ENCODE measurements around the gene IFI6. TPM values are rescaled to one million over a fixed set of nuclear protein-coding genes. Genes with fewer than 3 reads are reported as not detected.
"Not testable (repeated sequence)": the region's sequence is repeated elsewhere in the genome, so short reads cannot be mapped to it uniquely, and the experiment has no call there.

The IFI6 gene
- total RNA-seq, 4 donors from 2014 or later: 120 to 174 (median 150) TPM

DNA sequence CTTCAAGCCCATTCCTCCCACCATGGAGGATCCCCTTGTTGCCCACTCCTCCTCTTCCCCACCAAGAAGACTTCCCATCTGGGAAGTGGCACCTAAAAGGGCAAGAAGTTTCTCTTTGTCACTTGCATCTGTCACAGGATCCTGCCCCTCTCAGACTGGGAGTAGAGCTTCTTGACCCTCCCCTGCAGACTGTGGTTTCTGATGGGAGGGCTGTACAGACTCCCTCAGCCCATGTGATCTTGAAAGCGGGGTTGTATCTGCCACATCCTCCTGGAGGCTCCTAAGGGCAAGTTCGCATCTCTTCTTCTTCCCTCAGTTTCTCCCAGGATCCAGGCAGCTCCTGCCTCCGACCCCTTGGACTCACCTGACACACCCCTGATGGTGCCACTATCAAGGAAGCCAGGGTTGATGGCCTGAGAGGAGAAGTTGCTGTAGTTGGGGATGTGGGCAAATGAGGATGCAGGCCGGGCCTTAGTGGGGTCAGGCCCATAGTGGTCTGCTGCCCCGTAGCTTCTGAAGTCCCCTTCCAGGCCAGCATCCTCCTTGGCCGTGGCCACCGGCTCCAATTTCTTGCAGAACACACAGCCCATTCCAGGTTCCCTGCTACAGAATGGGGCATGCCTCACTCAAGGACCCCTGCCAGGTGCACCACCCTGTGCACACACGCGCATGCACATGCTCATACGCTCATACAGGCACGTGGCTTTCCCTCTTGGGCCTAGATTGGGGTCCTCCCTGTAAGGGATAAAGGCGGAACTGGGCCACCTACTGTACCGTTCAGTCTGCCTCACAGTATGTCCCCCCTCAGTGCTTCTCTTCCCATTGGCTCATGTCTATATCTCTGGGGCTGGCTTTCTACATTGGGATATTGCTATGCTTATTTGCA, 48.4 kb downstream of the IFI6 start:
- H3K4me1 ChIP-seq: peaks cover 0 to under 1% of the 10 kb centered on the region in 2 donors
- TF ChIP-seq POLR2A (IDR thresholded peaks at IDR 0.05): no peak
- TF ChIP-seq, protein P1, sequence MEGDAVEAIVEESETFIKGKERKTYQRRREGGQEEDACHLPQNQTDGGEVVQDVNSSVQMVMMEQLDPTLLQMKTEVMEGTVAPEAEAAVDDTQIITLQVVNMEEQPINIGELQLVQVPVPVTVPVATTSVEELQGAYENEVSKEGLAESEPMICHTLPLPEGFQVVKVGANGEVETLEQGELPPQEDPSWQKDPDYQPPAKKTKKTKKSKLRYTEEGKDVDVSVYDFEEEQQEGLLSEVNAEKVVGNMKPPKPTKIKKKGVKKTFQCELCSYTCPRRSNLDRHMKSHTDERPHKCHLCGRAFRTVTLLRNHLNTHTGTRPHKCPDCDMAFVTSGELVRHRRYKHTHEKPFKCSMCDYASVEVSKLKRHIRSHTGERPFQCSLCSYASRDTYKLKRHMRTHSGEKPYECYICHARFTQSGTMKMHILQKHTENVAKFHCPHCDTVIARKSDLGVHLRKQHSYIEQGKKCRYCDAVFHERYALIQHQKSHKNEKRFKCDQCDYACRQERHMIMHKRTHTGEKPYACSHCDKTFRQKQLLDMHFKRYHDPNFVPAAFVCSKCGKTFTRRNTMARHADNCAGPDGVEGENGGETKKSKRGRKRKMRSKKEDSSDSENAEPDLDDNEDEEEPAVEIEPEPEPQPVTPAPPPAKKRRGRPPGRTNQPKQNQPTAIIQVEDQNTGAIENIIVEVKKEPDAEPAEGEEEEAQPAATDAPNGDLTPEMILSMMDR (IDR thresholded peaks at IDR 0.05): no peak
- H3K27ac ChIP-seq: no peak overlapping the region
- no peaks in the 10 kb centered on the region for H3K9me3 ChIP-seq
- no peak for DNase-seq
- intact Hi-C loops (cut with DNase I): no loop called here
- H3K27me3 ChIP-seq: no peaks in the 10 kb centered on the region
- WGBS, 2 donors: 93 to 94% methylated on average over 13 of the region's 13 CpGs
- H3K4me3 ChIP-seq (replicated peaks in 1 of 3): no peak overlapping the region
- H3K36me3 ChIP-seq: no peaks in the 10 kb centered on the region

DNA sequence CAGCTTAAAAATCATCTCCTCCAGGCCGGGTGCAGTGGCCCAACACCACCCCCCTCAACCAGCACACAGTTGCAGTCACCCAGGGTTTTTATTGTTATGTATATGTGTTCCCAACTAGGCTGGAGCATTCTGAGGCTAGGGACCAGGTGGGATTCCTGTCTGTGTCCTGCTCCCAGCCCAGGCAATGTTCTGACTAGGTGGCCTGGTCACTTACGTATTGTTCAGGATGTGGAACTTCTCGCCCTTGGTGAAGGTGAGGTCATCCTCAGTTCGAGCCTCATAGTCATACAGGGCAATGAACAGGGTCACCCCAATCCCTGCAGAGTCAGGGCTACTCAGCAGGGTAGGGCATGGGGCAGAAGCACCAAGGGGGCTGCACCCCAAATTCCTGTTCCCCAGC, 49.2 kb downstream of the IFI6 start:
- no peaks in the 10 kb centered on the region for H3K27me3 ChIP-seq
- H3K4me1 ChIP-seq: no peaks in the 10 kb centered on the region
- TF ChIP-seq, protein P1 (IDR thresholded peaks at IDR 0.05): no peak
- no peak for TF ChIP-seq POLR2A (IDR thresholded peaks at IDR 0.05)
- no peak overlapping the region for H3K27ac ChIP-seq
- H3K9me3 ChIP-seq: no peaks in the 10 kb centered on the region
- no peak overlapping the region for H3K4me3 ChIP-seq (replicated peaks in 1 of 3)
- 87 to 95% methylated on average over 3 to 4 of the region's 4 CpGs for WGBS, 2 donors
- no peaks in the 10 kb centered on the region for H3K36me3 ChIP-seq
- intact Hi-C loops (cut with DNase I): no loop called here
- DNase-seq: no peak

DNA sequence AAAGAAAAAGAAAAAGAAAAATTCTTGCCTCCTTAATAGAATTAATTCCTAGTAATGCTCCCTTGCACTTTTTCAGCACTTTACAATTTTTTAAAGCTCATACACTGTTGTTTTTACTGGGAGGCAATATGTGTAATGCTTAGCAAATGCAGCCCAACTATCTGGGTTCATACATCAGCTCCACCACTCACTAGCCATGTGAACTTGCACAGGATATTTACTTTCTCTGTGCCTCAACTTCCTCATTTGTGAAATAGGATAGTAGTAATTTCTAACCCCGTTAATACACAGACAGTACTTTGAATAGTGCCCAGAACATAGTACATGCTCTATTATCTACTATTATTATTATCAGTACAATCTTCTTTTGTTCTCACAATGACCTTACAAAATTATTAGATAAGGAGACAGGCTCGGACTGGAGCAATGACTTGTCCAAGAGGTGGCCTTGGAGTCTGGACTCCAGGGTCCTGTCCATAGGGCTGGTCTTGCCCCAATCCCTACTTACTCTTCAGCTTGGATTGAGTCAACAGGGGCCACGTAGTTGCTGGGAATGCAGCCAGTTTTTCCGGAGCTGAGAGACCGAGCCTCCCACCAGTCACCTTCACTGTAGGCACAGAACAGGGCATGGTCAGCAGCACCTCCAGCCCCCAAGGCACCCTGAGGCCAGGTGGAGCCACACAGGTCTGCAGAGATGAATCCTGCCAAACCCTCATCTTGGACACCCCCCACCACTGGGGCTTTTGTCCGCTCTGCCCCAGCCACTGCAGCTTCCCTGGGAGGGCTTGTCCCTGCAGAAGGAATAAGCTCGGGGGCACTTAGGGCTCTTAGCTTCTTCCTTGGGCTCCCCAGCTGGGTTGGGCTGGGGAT, 50.7 kb downstream of the IFI6 start:
- no peaks in the 10 kb centered on the region for H3K4me1 ChIP-seq
- H3K36me3 ChIP-seq: no peaks in the 10 kb centered on the region
- no peak overlapping the region for H3K4me3 ChIP-seq (replicated peaks in 1 of 3)
- peak; percentile 64 to 66 for DNase-seq
- H3K27me3 ChIP-seq: no peaks in the 10 kb centered on the region
- no peaks in the 10 kb centered on the region for H3K9me3 ChIP-seq
- H3K27ac ChIP-seq: no peak overlapping the region
- intact Hi-C loops (cut with DNase I): no loop called here
- no peak for TF ChIP-seq POLR2A (IDR thresholded peaks at IDR 0.05)
- TF ChIP-seq, protein P1 (IDR thresholded peaks at IDR 0.05): no peak
- WGBS, 2 donors: 54 to 65% methylated on average over 5 to 6 of the region's 7 CpGs

DNA sequence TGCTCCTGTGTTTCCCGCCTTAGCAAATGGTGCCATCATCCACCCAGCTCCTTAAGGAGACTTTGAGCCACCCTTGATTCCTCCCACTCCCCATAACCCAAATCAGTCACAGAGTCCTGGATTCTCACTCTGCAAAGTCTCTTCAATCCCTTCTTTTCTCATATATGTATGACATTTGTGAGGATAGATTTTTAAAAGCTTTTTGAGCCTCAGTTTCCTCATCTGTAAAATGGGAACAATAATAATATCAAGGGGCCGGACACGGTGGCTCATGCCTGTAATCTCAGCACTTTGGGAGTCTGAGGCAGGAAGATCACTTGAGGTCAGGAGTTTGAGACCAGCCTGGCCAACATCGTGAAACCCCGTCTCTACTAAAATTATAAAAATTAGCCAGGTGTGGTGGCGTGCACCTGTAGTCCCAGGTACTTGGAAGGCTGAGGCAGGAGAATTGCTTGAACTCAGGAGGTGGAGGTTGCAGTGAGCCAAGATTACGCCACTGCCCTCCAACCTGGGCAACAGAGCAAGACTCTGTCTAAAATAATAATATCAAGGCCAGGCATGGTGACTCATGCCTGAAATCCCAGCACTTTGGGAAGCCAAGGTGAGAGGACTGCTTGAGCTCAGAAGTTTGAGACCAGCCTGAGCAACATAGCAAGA, 52.1 kb downstream of the IFI6 start:
- H3K27ac ChIP-seq; H3K27me3 ChIP-seq; intact Hi-C loops (cut with DNase I); H3K9me3 ChIP-seq; H3K36me3 ChIP-seq; H3K4me3 ChIP-seq (replicated peaks in 1 of 3); DNase-seq; H3K4me1 ChIP-seq: not testable (repeated sequence)
- WGBS, 2 donors: 95 to 98% methylated on average over 7 of the region's 7 CpGs

DNA sequence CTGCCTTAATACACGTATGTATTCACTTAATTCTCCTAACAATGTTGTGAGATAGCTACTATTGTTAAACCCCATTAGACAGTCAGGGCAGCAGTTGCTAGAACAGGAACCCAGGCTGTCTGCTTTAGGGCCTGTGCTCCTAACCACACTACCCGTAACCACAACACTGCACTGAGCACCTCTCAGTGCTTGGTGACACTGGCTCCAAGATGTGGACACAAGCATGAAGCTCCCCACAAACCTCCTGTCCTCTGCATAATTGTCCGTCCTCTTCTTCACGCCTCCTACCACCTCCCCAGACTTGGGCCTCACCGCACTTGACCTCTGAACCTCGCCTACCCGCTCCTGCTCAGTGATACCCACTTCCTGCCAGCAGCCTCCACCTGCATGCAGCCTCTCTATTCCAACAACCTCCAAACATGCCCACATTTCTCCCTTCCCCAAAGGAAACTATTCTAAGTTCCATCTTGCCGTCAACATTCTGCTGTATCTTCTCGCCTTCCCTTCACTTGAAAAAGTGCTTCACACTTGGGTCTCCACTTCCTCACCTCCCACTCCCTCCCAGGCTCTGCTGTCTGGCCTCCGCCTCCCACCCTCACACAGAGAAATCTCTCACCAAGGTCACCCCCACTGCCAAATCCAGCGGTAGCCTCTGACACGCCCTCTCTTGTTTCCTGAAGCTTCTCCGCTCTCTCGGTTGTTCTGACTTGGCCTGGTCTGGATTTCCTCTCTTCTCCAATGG, 53.5 kb downstream of the IFI6 start:
- intact Hi-C loops (cut with DNase I): no loop called here
- Histone ChIP-seq H3K4me3 (replicated peaks in 1 of 3) (no peak overlapping the region), H3K27me3 (no peaks in the 10 kb centered on the region), H3K9me3 (no peaks in the 10 kb centered on the region), H3K27ac (no peak overlapping the region), H3K36me3 (no peaks in the 10 kb centered on the region), H3K4me1 (peaks cover 4 to 6% of the 10 kb centered on the region in 2 donors)
- TF ChIP-seq POLR2A (IDR thresholded peaks at IDR 0.05): no peak
- TF ChIP-seq, protein P1 (IDR thresholded peaks at IDR 0.05): no peak
- 83 to 90% methylated on average over 14 of the region's 14 CpGs for WGBS, 2 donors
- no peak for DNase-seq

Measured in thyroid gland (tissue), 4 donors.